SHP77 treated with DMSO at 0.1 percent for 48 hours (cell line): ENCODE results near the gene EGFL7.

Source experiments
- DNase-seq: peaks from one replicate; lab custom pipeline; 2025; lab: John Stamatoyannopoulos, UW

EGFL7 gene

GRCh38 chr9:136673088-136673974 is 10.6 kb downstream of the EGFL7 start:
- DNase-seq = no peak

- DNase-seq = no peak
Observed at GRCh38 chr9:136673975-136674785, 11.5 kb downstream of the EGFL7 start.

GRCh38 chr9:136674786-136675349 is 12.2 kb downstream of the EGFL7 start:
- no peak for DNase-seq

- no peak for DNase-seq
Observed at GRCh38 chr9:136675477-136676296, 13.0 kb downstream of the EGFL7 start.

- DNase-seq = no peak
Observed at GRCh38 chr9:136676297-136676794, 13.6 kb downstream of the EGFL7 start.

- DNase-seq = no peak
Observed at GRCh38 chr9:136676920-136677686, 14.4 kb downstream of the EGFL7 start.

- DNase-seq = no peak
Observed at GRCh38 chr9:136678034-136678433, 15.3 kb downstream of the EGFL7 start.

- DNase-seq = no peak
Observed at GRCh38 chr9:136678624-136679023, 15.9 kb downstream of the EGFL7 start.

- no peak for DNase-seq
Observed at GRCh38 chr9:136679431-136679941, 16.8 kb downstream of the EGFL7 start.

GRCh38 chr9:136681029-136681428 is 18.3 kb downstream of the EGFL7 start:
- DNase-seq = no peak

GRCh38 chr9:136681945-136682699 is 19.4 kb downstream of the EGFL7 start:
- DNase-seq = no peak

GRCh38 chr9:136682710-136683109 is 20.0 kb downstream of the EGFL7 start:
- no peak for DNase-seq

- no peak for DNase-seq
Observed at GRCh38 chr9:136683173-136683745, 20.5 kb downstream of the EGFL7 start.

GRCh38 chr9:136683755-136684154 is 21.0 kb downstream of the EGFL7 start:
- no peak for DNase-seq

- no peak for DNase-seq
Observed at GRCh38 chr9:136684339-136684738, 21.6 kb downstream of the EGFL7 start.

GRCh38 chr9:136684799-136685198 is 22.1 kb downstream of the EGFL7 start:
- DNase-seq = no peak

GRCh38 chr9:136685216-136685615 is 22.5 kb downstream of the EGFL7 start:
- DNase-seq = no peak

GRCh38 chr9:136685790-136686533 is 23.2 kb downstream of the EGFL7 start:
- no peak for DNase-seq

GRCh38 chr9:136686534-136686793 is 23.7 kb downstream of the EGFL7 start:
- no peak for DNase-seq
